ENCODE data around the gene HOXA3. TPM values are rescaled to one million over a fixed set of nuclear protein-coding genes. Genes with fewer than 3 reads are reported as not detected.

The HOXA3 gene
- total and polyA plus RNA-seq, 2 donors (not counting 1 experiment from before 2014, with no cell fraction given) = 0.68 to 1.5 TPM

DNA sequence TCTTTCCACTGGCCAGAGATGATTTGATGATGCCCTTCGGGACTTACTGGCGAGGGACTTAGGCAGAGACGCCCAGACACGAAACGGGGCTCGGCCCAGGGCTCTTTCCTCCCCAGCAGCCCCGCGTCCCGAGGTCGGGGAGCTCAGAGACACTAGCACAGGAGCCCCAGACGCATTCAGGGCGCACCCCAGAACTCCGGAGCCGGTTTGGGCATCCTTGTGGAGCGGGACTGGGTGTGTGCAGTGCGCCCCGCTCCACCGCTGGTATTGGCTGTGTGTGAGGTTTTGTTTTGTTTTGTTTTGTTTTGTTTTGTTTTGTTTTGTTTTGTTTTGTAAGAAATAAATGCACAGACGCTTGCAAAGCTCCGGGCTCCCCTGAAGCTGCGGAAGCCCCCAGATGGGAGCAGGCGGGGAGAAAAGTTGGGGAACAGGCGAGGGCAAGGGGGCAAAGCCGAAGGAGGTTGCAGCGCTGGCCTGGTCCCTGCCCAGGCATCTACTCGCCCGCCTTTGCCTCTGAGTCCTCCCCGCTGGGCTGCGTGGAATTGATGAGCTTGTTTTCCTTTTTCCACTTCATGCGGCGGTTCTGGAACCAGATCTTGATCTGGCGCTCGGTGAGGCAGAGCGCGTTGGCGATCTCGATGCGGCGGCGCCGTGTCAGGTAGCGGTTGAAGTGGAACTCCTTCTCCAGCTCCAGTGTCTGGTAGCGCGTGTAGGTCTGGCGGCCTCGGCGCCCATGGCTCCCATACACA, 7.0 kb downstream of the HOXA3 start:
- H3K79me2 ChIP-seq (ENCODE audit: control insufficient read depth, insufficient read depth, low read length) = peaks cover 93% of the 10 kb centered on the region
- H3K4me2 ChIP-seq (ENCODE audit: extremely low read depth, insufficient read depth, low read length) = peak overlapping the region; percentile 99
- no peaks in the 10 kb centered on the region for H3K9me3 ChIP-seq (ENCODE audit: control insufficient read depth, insufficient read depth, low read depth, low read length)
- H3K4me3 ChIP-seq (replicated peaks in 1 of 4; ENCODE audit: control extremely low read depth in 1 of 4, insufficient read depth in 1 of 4, low read depth in 3 of 4, low read length in 4 of 4) = peak overlapping the region; percentile 41 to 61 (median 52)
- H3K36me3 ChIP-seq (ENCODE audit: control insufficient read depth, insufficient read depth, low read length) = peaks cover 2% of the 10 kb centered on the region
- no peaks in the 10 kb centered on the region for H4K20me1 ChIP-seq (ENCODE audit: control insufficient read depth, extremely low read depth, insufficient read depth, low read length)
- H2AFZ ChIP-seq (ENCODE audit: low read length) = no peak overlapping the region
- H3K9ac ChIP-seq (ENCODE audit: insufficient read depth, low read length) = peak overlapping the region; percentile 70
- peak in 1 of 2 donors; percentile 61 for DNase-seq (ENCODE audit: low read depth in 2 of 2)
- H3K27me3 ChIP-seq (ENCODE audit: control insufficient read depth, insufficient read depth, low read length) = no peaks in the 10 kb centered on the region
- TF ChIP-seq, protein P1, sequence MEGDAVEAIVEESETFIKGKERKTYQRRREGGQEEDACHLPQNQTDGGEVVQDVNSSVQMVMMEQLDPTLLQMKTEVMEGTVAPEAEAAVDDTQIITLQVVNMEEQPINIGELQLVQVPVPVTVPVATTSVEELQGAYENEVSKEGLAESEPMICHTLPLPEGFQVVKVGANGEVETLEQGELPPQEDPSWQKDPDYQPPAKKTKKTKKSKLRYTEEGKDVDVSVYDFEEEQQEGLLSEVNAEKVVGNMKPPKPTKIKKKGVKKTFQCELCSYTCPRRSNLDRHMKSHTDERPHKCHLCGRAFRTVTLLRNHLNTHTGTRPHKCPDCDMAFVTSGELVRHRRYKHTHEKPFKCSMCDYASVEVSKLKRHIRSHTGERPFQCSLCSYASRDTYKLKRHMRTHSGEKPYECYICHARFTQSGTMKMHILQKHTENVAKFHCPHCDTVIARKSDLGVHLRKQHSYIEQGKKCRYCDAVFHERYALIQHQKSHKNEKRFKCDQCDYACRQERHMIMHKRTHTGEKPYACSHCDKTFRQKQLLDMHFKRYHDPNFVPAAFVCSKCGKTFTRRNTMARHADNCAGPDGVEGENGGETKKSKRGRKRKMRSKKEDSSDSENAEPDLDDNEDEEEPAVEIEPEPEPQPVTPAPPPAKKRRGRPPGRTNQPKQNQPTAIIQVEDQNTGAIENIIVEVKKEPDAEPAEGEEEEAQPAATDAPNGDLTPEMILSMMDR (conservative IDR thresholded peaks at IDR 0.05 in 1 of 2, IDR thresholded peaks at IDR 0.05 in 1 of 2; ENCODE audit: low read depth in 1 of 2, low read length in 2 of 2) = no peak
- TF ChIP-seq EZH2 (IDR thresholded peaks at IDR 0.05; ENCODE audit: low read length, missing control alignments) = no peak
- H3K4me1 ChIP-seq (ENCODE audit: control insufficient read depth, extremely low read depth, insufficient read depth, low read length) = peaks cover 26% of the 10 kb centered on the region
- H3K27ac ChIP-seq (ENCODE audit: insufficient read depth, low read length) = peak overlapping the region; percentile 98

DNA sequence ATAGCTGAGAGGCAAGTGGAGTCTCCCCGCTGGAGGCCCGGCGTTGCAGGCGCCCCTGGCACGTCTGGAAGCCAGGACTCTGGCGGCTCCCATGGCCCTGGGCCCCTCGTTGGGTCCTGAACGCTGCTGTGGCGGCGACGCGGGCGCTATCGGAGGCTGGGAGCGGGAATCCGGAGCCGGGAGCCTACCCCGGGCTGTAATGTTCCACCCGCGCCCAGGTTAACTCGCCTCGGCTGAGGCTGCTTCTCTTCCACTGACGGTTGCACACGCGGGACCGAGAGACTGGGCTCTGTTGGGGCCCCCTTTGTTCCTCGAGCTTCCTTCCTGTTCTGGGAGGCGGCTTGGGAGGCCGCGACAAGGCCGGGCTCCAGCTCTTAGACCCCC, 7.6 kb downstream of the HOXA3 start:
- Histone ChIP-seq H3K27ac (ENCODE audit: insufficient read depth, low read length) (peak overlapping the region; percentile 98), H3K4me1 (ENCODE audit: control insufficient read depth, extremely low read depth, insufficient read depth, low read length) (peaks cover 28% of the 10 kb centered on the region), H3K9ac (ENCODE audit: insufficient read depth, low read length) (peak overlapping the region; percentile 70), H3K9me3 (ENCODE audit: control insufficient read depth, insufficient read depth, low read depth, low read length) (no peaks in the 10 kb centered on the region), H3K36me3 (ENCODE audit: control insufficient read depth, insufficient read depth, low read length) (peaks cover 2% of the 10 kb centered on the region), H4K20me1 (ENCODE audit: control insufficient read depth, extremely low read depth, insufficient read depth, low read length) (no peaks in the 10 kb centered on the region), H3K4me2 (ENCODE audit: extremely low read depth, insufficient read depth, low read length) (peak overlapping the region; percentile 99), H2AFZ (ENCODE audit: low read length) (no peak overlapping the region), H3K4me3 (replicated peaks in 1 of 4; ENCODE audit: control extremely low read depth in 1 of 4, insufficient read depth in 1 of 4, low read depth in 3 of 4, low read length in 4 of 4) (peak overlapping the region; percentile 41 to 61 (median 48)), H3K27me3 (ENCODE audit: control insufficient read depth, insufficient read depth, low read length) (no peaks in the 10 kb centered on the region), H3K79me2 (ENCODE audit: control insufficient read depth, insufficient read depth, low read length) (peaks cover 93% of the 10 kb centered on the region)
- TF ChIP-seq, protein P1 (conservative IDR thresholded peaks at IDR 0.05 in 1 of 2, IDR thresholded peaks at IDR 0.05 in 1 of 2; ENCODE audit: low read depth in 1 of 2, low read length in 2 of 2) = no peak
- no peak for TF ChIP-seq EZH2 (IDR thresholded peaks at IDR 0.05; ENCODE audit: low read length, missing control alignments)
- DNase-seq (ENCODE audit: low read depth in 2 of 2) = no peak

DNA sequence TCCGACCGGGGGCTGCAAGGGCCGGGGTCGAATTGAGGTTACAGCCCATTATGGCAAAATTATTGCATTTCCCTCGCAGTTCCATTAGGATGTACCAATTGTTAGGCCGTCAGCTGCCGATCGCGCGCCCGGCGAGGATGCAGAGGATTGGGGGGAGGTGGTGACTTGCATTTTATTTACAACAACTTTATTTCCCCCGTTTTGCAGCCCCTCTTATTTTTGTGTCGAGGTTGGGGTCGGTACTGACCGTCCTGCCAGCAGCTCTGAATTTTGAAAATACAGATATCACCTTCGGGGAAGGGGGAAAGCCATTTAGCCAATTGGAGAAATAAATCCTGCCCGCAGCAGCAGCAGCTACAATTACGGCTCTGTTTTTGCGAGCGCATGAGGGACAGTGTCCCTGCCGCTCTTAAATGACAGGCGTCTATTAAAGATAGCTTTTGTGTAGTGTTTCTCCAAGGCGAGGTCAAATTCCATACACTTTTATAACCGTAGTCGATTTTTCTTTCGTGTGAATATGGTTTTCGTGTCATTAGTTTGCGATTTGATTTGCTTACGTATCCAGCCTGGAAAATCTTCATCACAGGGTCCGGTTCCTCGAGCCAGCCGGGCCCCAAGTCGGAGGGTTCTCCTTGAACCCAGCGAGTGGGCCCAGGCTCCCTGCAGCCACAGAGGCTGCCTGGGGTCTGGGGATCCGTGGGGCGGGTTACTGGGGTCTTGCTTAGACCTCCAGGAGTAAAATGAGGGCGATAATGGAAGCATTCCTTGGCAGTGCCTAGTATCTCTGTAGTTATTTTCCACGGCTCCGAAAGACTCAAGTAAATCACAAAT, 8.2 kb downstream of the HOXA3 start:
- Histone ChIP-seq H3K4me3 (replicated peaks in 1 of 4; ENCODE audit: control extremely low read depth in 1 of 4, insufficient read depth in 1 of 4, low read depth in 3 of 4, low read length in 4 of 4) (peak overlapping the region; percentile 41 to 61 (median 48)), H2AFZ (ENCODE audit: low read length) (peak overlapping the region; percentile 2), H3K4me1 (ENCODE audit: control insufficient read depth, extremely low read depth, insufficient read depth, low read length) (peaks cover 28% of the 10 kb centered on the region), H3K79me2 (ENCODE audit: control insufficient read depth, insufficient read depth, low read length) (peaks cover 94% of the 10 kb centered on the region), H3K36me3 (ENCODE audit: control insufficient read depth, insufficient read depth, low read length) (peaks cover 2% of the 10 kb centered on the region), H3K9ac (ENCODE audit: insufficient read depth, low read length) (peak overlapping the region; percentile 70), H3K27me3 (ENCODE audit: control insufficient read depth, insufficient read depth, low read length) (no peaks in the 10 kb centered on the region), H3K4me2 (ENCODE audit: extremely low read depth, insufficient read depth, low read length) (peak overlapping the region; percentile 99), H3K27ac (ENCODE audit: insufficient read depth, low read length) (peak overlapping the region; percentile 98), H3K9me3 (ENCODE audit: control insufficient read depth, insufficient read depth, low read depth, low read length) (no peaks in the 10 kb centered on the region), H4K20me1 (ENCODE audit: control insufficient read depth, extremely low read depth, insufficient read depth, low read length) (no peaks in the 10 kb centered on the region)
- TF ChIP-seq EZH2 (IDR thresholded peaks at IDR 0.05; ENCODE audit: low read length, missing control alignments) = no peak
- TF ChIP-seq, protein P1 (conservative IDR thresholded peaks at IDR 0.05 in 1 of 2, IDR thresholded peaks at IDR 0.05 in 1 of 2; ENCODE audit: low read depth in 1 of 2, low read length in 2 of 2) = no peak
- DNase-seq (ENCODE audit: low read depth in 2 of 2) = peak in 1 of 2 donors; percentile 76

All from fibroblast of lung (primary cell).